ENCODE results near the gene SERPINH1.

Gene SERPINH1

DNA sequence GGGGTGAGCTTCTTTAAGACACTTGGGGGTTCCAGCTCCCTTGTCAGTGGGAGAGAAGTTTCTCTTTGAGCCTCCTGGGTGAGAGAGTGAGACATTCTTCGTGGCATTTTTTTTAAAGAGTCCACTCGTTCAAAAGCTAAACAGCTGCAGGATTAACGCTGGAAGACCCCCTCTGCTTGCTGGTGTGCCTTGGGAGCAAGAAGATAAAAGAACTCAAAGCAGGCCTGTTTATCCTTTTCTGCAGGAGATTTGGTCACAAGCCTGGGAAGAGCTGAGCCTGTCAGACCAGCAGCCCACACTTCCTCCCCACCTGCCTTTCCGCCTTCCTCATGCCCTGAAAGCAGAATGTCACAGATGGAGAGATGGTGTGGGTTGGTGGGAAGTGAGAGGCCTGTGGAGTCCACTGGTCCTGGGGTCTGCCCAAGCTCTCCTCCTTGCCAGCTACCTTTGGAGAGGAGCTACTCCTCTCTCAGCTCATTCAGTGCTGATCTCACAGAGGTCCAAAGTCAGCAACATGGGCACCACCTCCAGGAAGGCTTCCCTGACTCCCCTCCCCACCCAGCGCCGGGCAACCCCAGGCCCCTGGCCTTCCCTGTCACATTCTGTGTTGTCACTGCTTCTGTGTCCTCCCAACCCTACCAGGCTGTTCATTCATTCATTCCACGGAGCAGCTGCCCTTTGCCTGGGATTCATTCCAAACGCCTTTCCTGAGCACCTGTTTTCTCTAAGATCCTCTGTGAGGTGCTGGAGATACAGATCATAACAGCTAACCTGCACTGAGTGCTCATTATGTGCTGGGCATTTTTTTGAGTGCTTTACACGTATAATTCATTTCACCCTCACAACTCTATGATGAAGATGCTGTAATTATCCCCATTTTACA, 43.0 kb upstream of the SERPINH1 start:
- TF ChIP-seq CTCF (IDR thresholded peaks at IDR 0.05; ENCODE audit: low read depth, low read length) = no peak
- no peak for DNase-seq (ENCODE audit: low read depth in 2 of 2)
- no peak overlapping the region for H3K4me3 ChIP-seq (replicated peaks in 1 of 2; ENCODE audit: low read depth in 2 of 2, low read length in 2 of 2)

DNA sequence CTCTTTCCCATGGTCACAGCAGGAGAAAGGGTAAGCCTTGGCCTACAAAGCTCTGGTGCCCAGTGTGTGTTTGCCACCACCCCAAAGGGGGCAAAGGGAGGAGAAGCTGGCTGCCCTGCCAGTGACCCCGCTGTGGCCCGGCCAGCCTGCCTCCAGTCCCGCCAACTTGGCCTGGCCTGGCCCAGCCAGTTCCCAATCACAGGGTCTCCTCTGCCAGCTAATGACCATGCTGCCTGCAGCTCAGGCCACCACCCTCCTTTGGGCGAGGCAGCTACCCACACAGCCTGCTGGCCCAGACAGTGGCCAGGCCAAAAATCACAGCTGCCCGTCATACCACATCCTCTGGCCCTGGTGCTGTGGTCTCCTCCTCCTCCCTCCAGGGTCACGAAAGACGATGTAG, 41.4 kb upstream of the SERPINH1 start:
- no peak for DNase-seq (ENCODE audit: low read depth in 2 of 2)
- no peak for TF ChIP-seq CTCF (IDR thresholded peaks at IDR 0.05; ENCODE audit: low read depth, low read length)
- H3K4me3 ChIP-seq (replicated peaks in 1 of 2; ENCODE audit: low read depth in 2 of 2, low read length in 2 of 2) = no peak overlapping the region

DNA sequence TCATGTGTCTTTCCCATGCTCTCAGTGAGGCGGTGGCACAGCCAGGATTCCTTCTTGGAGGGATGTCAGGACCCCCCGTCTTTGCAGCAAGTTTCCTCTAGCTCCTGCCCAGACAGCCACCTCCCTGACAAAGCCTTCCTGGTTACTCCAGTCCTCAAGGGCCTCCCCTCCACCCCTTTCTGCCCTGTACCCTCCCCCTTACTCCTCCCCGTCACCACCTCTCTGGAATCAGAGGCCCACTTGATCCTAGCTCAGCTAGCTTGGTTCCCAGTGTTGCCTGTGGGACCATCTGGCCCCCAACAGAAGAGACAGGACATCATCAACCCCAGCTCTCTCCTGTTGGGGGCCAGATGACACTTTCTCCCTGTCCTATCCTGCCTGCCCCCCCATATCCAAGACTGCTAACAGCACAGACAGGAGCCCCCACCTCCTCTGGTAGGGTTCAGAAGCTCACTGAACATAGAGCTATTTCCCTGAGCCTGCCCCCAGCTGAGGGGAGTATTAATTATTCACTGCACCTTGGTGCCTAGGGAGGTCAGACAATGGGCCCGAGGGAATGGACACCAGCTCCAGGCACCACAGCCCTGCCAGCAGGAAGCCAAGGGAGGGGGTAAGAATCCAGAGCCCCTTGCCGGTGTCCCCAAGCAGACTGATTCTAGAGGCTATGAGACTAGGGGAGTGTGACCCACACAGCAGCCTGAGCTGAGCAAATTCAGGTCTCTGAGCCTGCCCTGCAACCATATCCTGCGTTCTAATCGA, 39.6 kb upstream of the SERPINH1 start:
- TF ChIP-seq CTCF (IDR thresholded peaks at IDR 0.05; ENCODE audit: low read depth, low read length) = no peak
- no peak for DNase-seq (ENCODE audit: low read depth in 2 of 2)
- H3K4me3 ChIP-seq (replicated peaks in 1 of 2; ENCODE audit: low read depth in 2 of 2, low read length in 2 of 2) = no peak overlapping the region

GRCh38 chr11:75523189-75523588, 38.9 kb upstream of the SERPINH1 start:
- TF ChIP-seq CTCF (IDR thresholded peaks at IDR 0.05; ENCODE audit: low read depth, low read length) = no peak
- no peak for DNase-seq (ENCODE audit: low read depth in 2 of 2)
- no peak overlapping the region for H3K4me3 ChIP-seq (replicated peaks in 1 of 2; ENCODE audit: low read depth in 2 of 2, low read length in 2 of 2)

DNA sequence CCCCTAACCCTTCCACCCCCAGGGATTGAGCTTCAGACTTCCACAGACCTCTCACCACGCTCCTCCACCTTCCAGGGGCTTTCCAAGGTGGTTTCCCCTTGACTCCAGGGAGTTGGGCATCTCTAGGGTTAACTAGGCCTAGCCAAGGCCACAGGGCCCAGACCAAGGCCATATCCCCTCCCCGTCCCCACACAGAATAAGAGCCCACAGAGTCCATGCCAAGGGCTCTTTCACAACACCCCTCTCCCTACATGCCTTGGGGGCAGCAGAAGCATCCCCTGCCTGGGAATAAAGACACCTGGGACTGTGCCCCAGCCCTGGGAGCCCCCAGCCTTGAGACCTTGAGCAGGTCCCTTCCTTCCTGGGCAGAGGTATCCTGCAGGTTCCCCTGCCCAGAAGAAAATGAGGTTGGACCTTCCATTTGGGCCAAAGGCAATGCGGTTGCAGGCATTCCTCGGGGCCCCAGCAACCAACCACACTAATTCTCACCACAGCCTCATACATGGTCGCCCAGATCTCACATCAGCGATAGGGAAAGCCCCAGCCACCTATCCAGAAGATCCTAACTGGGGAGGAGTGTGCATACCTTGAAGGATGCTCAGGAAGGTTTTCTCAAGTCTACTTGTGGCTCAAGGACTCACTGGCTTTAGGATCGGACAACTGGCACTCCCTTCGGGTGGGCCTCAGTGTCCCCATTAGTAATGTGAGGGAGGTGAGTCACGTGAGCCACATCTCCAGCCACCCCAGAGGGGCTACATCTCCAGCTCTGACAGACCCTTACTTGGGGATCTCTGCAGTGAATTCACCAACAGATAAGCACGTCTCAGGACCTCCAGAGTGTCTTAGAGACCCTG, 38.0 kb upstream of the SERPINH1 start:
- no peak for TF ChIP-seq CTCF (IDR thresholded peaks at IDR 0.05; ENCODE audit: low read depth, low read length)
- no peak for DNase-seq (ENCODE audit: low read depth in 2 of 2)
- no peak overlapping the region for H3K4me3 ChIP-seq (replicated peaks in 1 of 2; ENCODE audit: low read depth in 2 of 2, low read length in 2 of 2)

DNA sequence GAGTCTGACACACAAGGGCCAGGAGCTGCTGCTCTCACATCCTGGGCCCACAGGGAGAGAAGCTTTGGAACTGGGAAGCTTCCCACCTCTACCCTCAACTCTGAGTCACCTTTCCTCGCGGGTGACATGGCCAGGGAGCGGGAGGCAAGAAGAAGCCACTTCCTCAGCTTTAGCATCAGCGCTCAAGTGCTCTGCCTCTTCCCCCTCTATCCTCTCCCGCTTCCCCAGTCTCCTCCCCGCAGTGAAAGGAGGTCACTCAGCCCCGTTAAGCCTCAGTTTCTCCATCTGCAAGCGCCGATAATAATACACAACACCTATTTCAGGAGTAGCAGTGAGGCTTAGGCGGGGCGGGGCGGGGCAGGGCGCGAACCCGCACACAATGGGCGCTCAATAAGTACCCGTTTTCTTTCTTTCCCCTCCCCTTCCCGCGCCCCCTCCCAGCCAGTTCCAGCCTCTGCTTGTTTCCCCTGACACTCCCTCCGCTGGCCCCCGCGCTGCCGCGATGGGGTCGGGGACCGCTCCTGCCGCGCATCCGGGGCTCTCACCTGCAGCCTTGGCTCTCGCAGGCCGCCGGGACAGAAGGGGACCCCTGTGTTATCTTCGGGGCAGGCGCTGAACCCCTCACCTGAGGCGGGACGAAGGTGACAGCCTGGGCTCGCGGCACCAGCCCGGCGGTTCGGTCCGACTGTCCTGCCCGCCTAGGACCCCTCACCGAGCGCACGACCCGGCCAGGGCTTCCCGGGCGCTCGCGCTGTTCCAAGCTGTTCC, 37.2 kb upstream of the SERPINH1 start:
- H3K4me3 ChIP-seq (replicated peaks in 1 of 2; ENCODE audit: low read depth in 2 of 2, low read length in 2 of 2) = peak overlapping the region; percentile 72 to 82
- DNase-seq (ENCODE audit: low read depth in 2 of 2) = peak; percentile 13 to 18
- no peak for TF ChIP-seq CTCF (IDR thresholded peaks at IDR 0.05; ENCODE audit: low read depth, low read length)
